A673 (cell line): ENCODE measurements around the gene FAIM2.

ENCODE experiments used
- CTCF ChIP-seq: fragments of 300-800, 200-600 bp; sonication (generic); conservative IDR thresholded peaks from 2 replicates; pipeline ENCODE4 v1.5.1; 2017; ENCODE audit warnings: low read depth, mild to moderate bottlenecking, antibody characterized with exemption, low read length, moderate library complexity, mixed read lengths
- EZH2 ChIP-seq: fragments of 200-600 bp; sonication (generic); IDR thresholded peaks from 2 replicates; pipeline ENCODE4 v1.6.1; 2017; ENCODE audit warnings: borderline replicate concordance, low read depth, mild to moderate bottlenecking, mixed read lengths, antibody characterized with exemption, low read length; ENCODE audit not compliant: poor library complexity, severe bottlenecking

DNA sequence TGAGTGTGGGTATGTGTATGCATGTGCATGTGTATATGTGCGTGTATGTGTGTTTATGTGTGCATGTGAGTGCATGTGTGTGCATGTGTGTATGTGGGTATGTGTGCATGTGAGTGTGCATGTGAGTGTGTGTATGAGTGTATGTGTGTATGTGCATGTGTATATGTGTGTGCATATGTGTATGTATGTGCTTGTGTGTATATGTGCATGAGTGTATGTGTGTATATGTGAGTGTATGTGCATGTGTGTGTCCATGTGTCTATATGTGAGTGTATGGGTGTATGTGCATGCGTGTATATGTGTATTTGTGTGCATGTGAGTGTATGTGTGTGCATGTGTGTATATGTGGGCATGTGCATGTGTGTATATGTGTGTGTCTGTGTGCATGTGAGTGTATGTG, 25.7 kb downstream of the FAIM2 start:
- TF ChIP-seq CTCF (no peak), EZH2 (no peak)
